ENCODE results near the gene CNTNAP2. TPM values are rescaled to one million over a fixed set of nuclear protein-coding genes. Genes with fewer than 3 reads are reported as not detected.

The CNTNAP2 gene
- total RNA-seq, 1 donor = 7.6 TPM

DNA sequence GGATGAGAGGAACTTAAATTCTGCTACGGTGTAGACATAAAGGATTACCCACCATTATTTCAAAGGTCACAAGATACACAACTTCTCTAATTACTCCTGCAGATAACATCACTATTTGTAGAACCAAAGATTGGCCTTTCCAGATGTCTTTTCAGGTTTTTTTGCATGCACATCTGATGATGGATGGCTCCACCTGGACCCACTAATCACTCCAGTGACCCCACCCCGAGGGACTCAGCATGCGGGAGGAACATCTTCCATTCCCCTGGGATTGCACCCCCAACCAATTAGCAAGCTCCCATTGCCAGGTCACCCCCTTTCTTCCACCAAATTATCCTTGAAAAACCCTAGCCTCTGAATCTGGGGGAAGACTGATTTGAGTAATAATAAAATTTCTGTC is 608.9 kb downstream of the CNTNAP2 start:
- no peaks in the 10 kb centered on the region for H3K4me1 ChIP-seq (ENCODE audit: insufficient read depth, low read length)
- TF ChIP-seq, protein P1, sequence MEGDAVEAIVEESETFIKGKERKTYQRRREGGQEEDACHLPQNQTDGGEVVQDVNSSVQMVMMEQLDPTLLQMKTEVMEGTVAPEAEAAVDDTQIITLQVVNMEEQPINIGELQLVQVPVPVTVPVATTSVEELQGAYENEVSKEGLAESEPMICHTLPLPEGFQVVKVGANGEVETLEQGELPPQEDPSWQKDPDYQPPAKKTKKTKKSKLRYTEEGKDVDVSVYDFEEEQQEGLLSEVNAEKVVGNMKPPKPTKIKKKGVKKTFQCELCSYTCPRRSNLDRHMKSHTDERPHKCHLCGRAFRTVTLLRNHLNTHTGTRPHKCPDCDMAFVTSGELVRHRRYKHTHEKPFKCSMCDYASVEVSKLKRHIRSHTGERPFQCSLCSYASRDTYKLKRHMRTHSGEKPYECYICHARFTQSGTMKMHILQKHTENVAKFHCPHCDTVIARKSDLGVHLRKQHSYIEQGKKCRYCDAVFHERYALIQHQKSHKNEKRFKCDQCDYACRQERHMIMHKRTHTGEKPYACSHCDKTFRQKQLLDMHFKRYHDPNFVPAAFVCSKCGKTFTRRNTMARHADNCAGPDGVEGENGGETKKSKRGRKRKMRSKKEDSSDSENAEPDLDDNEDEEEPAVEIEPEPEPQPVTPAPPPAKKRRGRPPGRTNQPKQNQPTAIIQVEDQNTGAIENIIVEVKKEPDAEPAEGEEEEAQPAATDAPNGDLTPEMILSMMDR (IDR thresholded peaks at IDR 0.05; ENCODE audit: extremely low read depth, low read depth, low read length) = no peak
- DNase-seq (ENCODE audit: insufficient read length, low spot score, missing footprints) = no peak
- no peaks in the 10 kb centered on the region for H4K20me1 ChIP-seq (ENCODE audit: insufficient read depth, low read length)
- H3K4me3 ChIP-seq (ENCODE audit: insufficient read depth, low read length) = no peak overlapping the region
- no peaks in the 10 kb centered on the region for H3K27me3 ChIP-seq (ENCODE audit: insufficient read depth, low read length)
- no peak overlapping the region for H3K27ac ChIP-seq (ENCODE audit: low read depth, low read length)
- H2AFZ ChIP-seq (ENCODE audit: low read length) = no peak overlapping the region
- no peaks in the 10 kb centered on the region for H3K9me3 ChIP-seq (ENCODE audit: low read depth, low read length)
- no peaks in the 10 kb centered on the region for H3K36me3 ChIP-seq (ENCODE audit: insufficient read depth, low read length)
- H3K4me2 ChIP-seq (ENCODE audit: insufficient read depth, low read length) = no peak overlapping the region
- H3K79me2 ChIP-seq (ENCODE audit: insufficient read depth, low read length) = no peaks in the 10 kb centered on the region

DNA sequence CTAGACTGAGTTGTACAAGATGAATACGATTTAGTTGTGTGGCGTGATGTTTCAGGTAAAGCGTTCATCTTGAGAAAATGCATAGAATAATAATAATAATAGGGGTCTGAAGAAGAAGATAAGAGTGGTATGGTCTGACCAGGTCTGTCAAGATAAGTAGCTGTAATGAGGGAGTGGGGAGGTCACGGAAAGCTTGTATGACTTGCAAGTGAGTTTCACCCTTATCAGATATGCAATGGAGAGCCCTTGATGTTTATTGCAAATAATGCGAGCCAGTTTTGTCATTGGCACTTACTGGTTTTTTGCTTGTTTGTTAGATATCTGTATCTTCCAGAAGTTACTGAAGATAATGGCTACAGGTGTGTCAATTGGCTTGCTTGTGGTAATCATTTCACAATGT is 611.5 kb downstream of the CNTNAP2 start:
- H3K9me3 ChIP-seq (ENCODE audit: low read depth, low read length) = no peaks in the 10 kb centered on the region
- H3K4me1 ChIP-seq (ENCODE audit: insufficient read depth, low read length) = no peaks in the 10 kb centered on the region
- H3K4me2 ChIP-seq (ENCODE audit: insufficient read depth, low read length) = no peak overlapping the region
- no peaks in the 10 kb centered on the region for H3K79me2 ChIP-seq (ENCODE audit: insufficient read depth, low read length)
- H3K36me3 ChIP-seq (ENCODE audit: insufficient read depth, low read length) = no peaks in the 10 kb centered on the region
- H3K27ac ChIP-seq (ENCODE audit: low read depth, low read length) = no peak overlapping the region
- no peaks in the 10 kb centered on the region for H4K20me1 ChIP-seq (ENCODE audit: insufficient read depth, low read length)
- DNase-seq (ENCODE audit: insufficient read length, low spot score, missing footprints) = no peak
- H3K4me3 ChIP-seq (ENCODE audit: insufficient read depth, low read length) = no peak overlapping the region
- H2AFZ ChIP-seq (ENCODE audit: low read length) = no peak overlapping the region
- no peaks in the 10 kb centered on the region for H3K27me3 ChIP-seq (ENCODE audit: insufficient read depth, low read length)
- TF ChIP-seq, protein P1 (IDR thresholded peaks at IDR 0.05; ENCODE audit: extremely low read depth, low read depth, low read length) = no peak

DNA sequence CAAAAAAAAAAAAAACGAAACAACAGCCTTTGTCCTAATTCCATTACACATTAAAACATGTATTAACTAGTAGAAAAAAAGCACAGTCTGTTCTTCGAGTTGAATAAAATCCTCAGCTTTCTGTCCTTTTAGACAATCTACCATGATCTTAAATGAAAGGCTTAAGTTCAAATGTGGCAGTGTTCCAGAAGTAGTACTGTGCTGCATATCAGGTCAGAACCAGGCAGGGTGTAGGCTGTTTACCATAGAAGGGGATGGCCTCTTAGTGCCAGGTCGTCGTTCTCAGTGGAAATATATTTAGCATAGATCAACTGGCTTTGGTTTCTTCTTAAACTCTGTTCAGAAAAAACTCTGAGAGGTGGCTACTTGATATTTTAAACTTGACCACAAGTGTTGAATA is 612.0 kb downstream of the CNTNAP2 start:
- Histone ChIP-seq H3K4me3 (ENCODE audit: insufficient read depth, low read length) (no peak overlapping the region), H2AFZ (ENCODE audit: low read length) (no peak overlapping the region), H3K36me3 (ENCODE audit: insufficient read depth, low read length) (no peaks in the 10 kb centered on the region), H3K27me3 (ENCODE audit: insufficient read depth, low read length) (no peaks in the 10 kb centered on the region), H3K9me3 (ENCODE audit: low read depth, low read length) (no peaks in the 10 kb centered on the region), H3K4me2 (ENCODE audit: insufficient read depth, low read length) (no peak overlapping the region), H3K79me2 (ENCODE audit: insufficient read depth, low read length) (no peaks in the 10 kb centered on the region), H3K27ac (ENCODE audit: low read depth, low read length) (no peak overlapping the region), H3K4me1 (ENCODE audit: insufficient read depth, low read length) (no peaks in the 10 kb centered on the region), H4K20me1 (ENCODE audit: insufficient read depth, low read length) (no peaks in the 10 kb centered on the region)
- DNase-seq (ENCODE audit: insufficient read length, low spot score, missing footprints) = no peak
- TF ChIP-seq, protein P1 (IDR thresholded peaks at IDR 0.05; ENCODE audit: extremely low read depth, low read depth, low read length) = no peak

DNA sequence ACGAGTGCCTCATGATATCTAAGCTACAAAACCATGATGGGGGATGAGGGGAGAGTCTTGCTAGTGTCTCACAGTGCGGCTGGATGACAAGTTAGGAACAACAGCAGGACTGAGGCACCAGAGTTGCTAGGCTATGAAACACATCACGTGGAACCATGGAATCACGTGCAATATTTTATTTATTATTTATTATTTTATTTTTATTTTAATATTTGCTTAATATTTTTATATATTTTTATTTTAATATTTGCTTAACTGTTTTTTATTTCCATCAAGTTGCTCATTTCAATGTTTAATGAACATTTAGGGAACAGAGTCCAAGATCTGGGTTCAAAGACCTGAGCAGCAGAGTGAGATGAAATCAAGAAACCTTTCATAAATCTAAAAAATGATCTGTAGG is 614.6 kb downstream of the CNTNAP2 start:
- Histone ChIP-seq H3K4me3 (ENCODE audit: insufficient read depth, low read length) (no peak overlapping the region), H3K9me3 (ENCODE audit: low read depth, low read length) (no peaks in the 10 kb centered on the region), H3K36me3 (ENCODE audit: insufficient read depth, low read length) (no peaks in the 10 kb centered on the region), H3K27ac (ENCODE audit: low read depth, low read length) (no peak overlapping the region), H4K20me1 (ENCODE audit: insufficient read depth, low read length) (no peaks in the 10 kb centered on the region), H3K79me2 (ENCODE audit: insufficient read depth, low read length) (no peaks in the 10 kb centered on the region), H3K4me2 (ENCODE audit: insufficient read depth, low read length) (no peak overlapping the region), H3K27me3 (ENCODE audit: insufficient read depth, low read length) (no peaks in the 10 kb centered on the region), H2AFZ (ENCODE audit: low read length) (no peak overlapping the region), H3K4me1 (ENCODE audit: insufficient read depth, low read length) (no peaks in the 10 kb centered on the region)
- DNase-seq (ENCODE audit: insufficient read length, low spot score, missing footprints) = no peak
- TF ChIP-seq, protein P1 (IDR thresholded peaks at IDR 0.05; ENCODE audit: extremely low read depth, low read depth, low read length) = no peak
